ELR (cell line): ENCODE results near the gene WASHC3.
"Not testable (repeated sequence)": the region's sequence is repeated elsewhere in the genome, so short reads cannot be mapped to it uniquely, and the experiment has no call there.

Source experiments
- DNase-seq: peaks from one replicate; pipeline ENCODE4 v3.0.0-alpha.2; 2015; ENCODE audit warnings: low read depth

Gene WASHC3

GRCh38 chr12:102061560-102062418 lies at the start of gene WASHC3:
WASHC3 (minus strand) TSS chr12:102061991; CDS start chr12:102061962, 29 bp downstream.
- peak; percentile 96 for DNase-seq

- DNase-seq = no peak
Observed at GRCh38 chr12:102110782-102111181, 49.0 kb upstream of the WASHC3 start.

- DNase-seq = peak; percentile 9
Observed at GRCh38 chr12:102107970-102108369, 46.2 kb upstream of the WASHC3 start.

GRCh38 chr12:102106905-102107304 lies 45.1 kb upstream of the WASHC3 start:
- DNase-seq = no peak

- no peak for DNase-seq
Observed at GRCh38 chr12:102096855-102097254, 35.1 kb upstream of the WASHC3 start.

- peak; percentile 51 for DNase-seq
Observed at GRCh38 chr12:102095677-102096263, 34.0 kb upstream of the WASHC3 start.

GRCh38 chr12:102093319-102093718 lies 31.5 kb upstream of the WASHC3 start:
- DNase-seq = peak; percentile 26

- not testable (repeated sequence) for DNase-seq
Observed at GRCh38 chr12:102089228-102089835, 27.5 kb upstream of the WASHC3 start.

GRCh38 chr12:102080842-102081241 lies 19.1 kb upstream of the WASHC3 start:
- DNase-seq = no peak

GRCh38 chr12:102072092-102072491 lies 10.3 kb upstream of the WASHC3 start:
- not testable (repeated sequence) for DNase-seq

GRCh38 chr12:102069707-102070106 lies 7.9 kb upstream of the WASHC3 start:
- no peak for DNase-seq

GRCh38 chr12:102067574-102068258 lies 5.9 kb upstream of the WASHC3 start:
- no peak for DNase-seq

GRCh38 chr12:102064476-102064875 lies 2.7 kb upstream of the WASHC3 start:
- no peak for DNase-seq

GRCh38 chr12:102063069-102063468 lies 1.3 kb upstream of the WASHC3 start:
- peak; percentile 8 for DNase-seq

GRCh38 chr12:102062419-102062806 lies 622 bp upstream of the WASHC3 start:
- no peak for DNase-seq

- DNase-seq = no peak
Observed at GRCh38 chr12:102061096-102061559, 663 bp downstream of the WASHC3 start.

GRCh38 chr12:102059343-102059742 lies 2.4 kb downstream of the WASHC3 start:
- DNase-seq = peak; percentile 39

- DNase-seq = no peak
Observed at GRCh38 chr12:102054345-102054744, 7.4 kb downstream of the WASHC3 start.

- DNase-seq = no peak
Observed at GRCh38 chr12:102053062-102053349, 8.8 kb downstream of the WASHC3 start.

GRCh38 chr12:102052192-102053061 lies 9.4 kb downstream of the WASHC3 start:
- DNase-seq = no peak

GRCh38 chr12:102051431-102051965 lies 10.3 kb downstream of the WASHC3 start:
- DNase-seq = no peak
